H9 (cell line): ENCODE results near the gene SPATA46. TPM values are rescaled to one million over a fixed set of nuclear protein-coding genes. Genes with fewer than 3 reads are reported as not detected.

Experiments
- DNase-seq: peaks from one replicate; pipeline ENCODE4 v3.0.0-alpha.2; 2017
- H2AFZ ChIP-seq: one replicate; pipeline ENCODE4 v1.6.1; 2013; ENCODE audit warnings: mild to moderate bottlenecking, low read length, control low read depth, moderate library complexity
- H2AK5ac ChIP-seq: 2 replicates; pipeline ENCODE4 v1.6.1; 2013; ENCODE audit warnings: low read length, control low read depth, mixed read lengths; ENCODE audit not compliant: insufficient read length
- H2BK120ac ChIP-seq: one replicate; pipeline ENCODE4 v1.6.1; 2013; ENCODE audit warnings: low read depth, mild to moderate bottlenecking, low read length, control low read depth, inconsistent platforms; ENCODE audit not compliant: poor library complexity, severe bottlenecking
- H2BK12ac ChIP-seq: 2 replicates; pipeline ENCODE4 v1.6.1; 2013; ENCODE audit warnings: low read length, control low read depth, mixed read lengths, low read depth; ENCODE audit not compliant: insufficient read length
- H2BK15ac ChIP-seq: 2 replicates; pipeline ENCODE4 v1.6.1; 2013; ENCODE audit warnings: low read depth, low read length, control low read depth
- H2BK20ac ChIP-seq: one replicate; pipeline ENCODE4 v1.6.1; 2013; ENCODE audit warnings: low read depth, mild to moderate bottlenecking, low read length, control low read depth, inconsistent platforms; ENCODE audit not compliant: poor library complexity, severe bottlenecking
- H2BK5ac ChIP-seq: 2 replicates; pipeline ENCODE4 v1.6.1; 2013; ENCODE audit warnings: low read length, control low read depth, mixed read lengths; ENCODE audit not compliant: insufficient read length
- H3K14ac ChIP-seq: 2 replicates; pipeline ENCODE4 v1.6.1; 2013; ENCODE audit warnings: low read length, control low read depth; ENCODE audit not compliant: insufficient read depth
- H3K18ac ChIP-seq: 2 replicates; pipeline ENCODE4 v1.6.1; 2013; ENCODE audit warnings: low read depth, mild to moderate bottlenecking, mixed read lengths, low read length, control low read depth; ENCODE audit not compliant: insufficient read length
- H3K23ac ChIP-seq: 2 replicates; pipeline ENCODE4 v1.6.1; 2013; ENCODE audit warnings: low read length, control low read depth, mixed read lengths, low read depth; ENCODE audit not compliant: insufficient read length
- H3K23me2 ChIP-seq: 2 replicates; pipeline ENCODE4 v1.6.1; 2013; ENCODE audit warnings: low read depth, mild to moderate bottlenecking, mixed read lengths, low read length, control low read depth; ENCODE audit not compliant: insufficient read length, poor library complexity, severe bottlenecking
- H3K27ac ChIP-seq: 2 replicates; pipeline ENCODE4 v1.5.1; 2013; ENCODE audit warnings: low read length, control low read depth, mixed read lengths, low read depth; ENCODE audit not compliant: insufficient read length
- H3K27me3 ChIP-seq: 2 replicates; pipeline ENCODE4 v1.6.1; 2013; ENCODE audit warnings: low read length, control low read depth, inconsistent platforms; ENCODE audit not compliant: insufficient read depth
- H3K4ac ChIP-seq: 2 replicates; pipeline ENCODE4 v1.6.1; 2013; ENCODE audit warnings: low read depth, mild to moderate bottlenecking, control low read depth, inconsistent platforms, low read length, moderate library complexity
- H3K4me1 ChIP-seq: 2 replicates; pipeline ENCODE4 v1.6.1; 2013; ENCODE audit warnings: low read length, control low read depth, inconsistent platforms; ENCODE audit not compliant: insufficient read depth
- H3K4me2 ChIP-seq: 2 replicates; pipeline ENCODE4 v1.6.1; 2013; ENCODE audit warnings: low read length, control low read depth, mixed read lengths; ENCODE audit not compliant: insufficient read length, insufficient read depth
- H3K56ac ChIP-seq: 2 replicates; pipeline ENCODE4 v1.6.1; 2013; ENCODE audit warnings: low read depth, mild to moderate bottlenecking, mixed read lengths, low read length, control low read depth; ENCODE audit not compliant: insufficient read length
- H3K79me1 ChIP-seq: 2 replicates; pipeline ENCODE4 v1.6.1; 2013; ENCODE audit warnings: low read depth, mild to moderate bottlenecking, moderate library complexity, low read length, control low read depth, inconsistent platforms; ENCODE audit not compliant: insufficient read depth, poor library complexity, severe bottlenecking
- H3K79me2 ChIP-seq: 2 replicates; pipeline ENCODE4 v1.6.1; 2013; ENCODE audit warnings: low read length, control low read depth, inconsistent platforms; ENCODE audit not compliant: insufficient read depth
- H3K9ac ChIP-seq: 2 replicates; pipeline ENCODE4 v1.6.1; 2013; ENCODE audit warnings: low read length, control low read depth, mixed read lengths; ENCODE audit not compliant: insufficient read length; ENCODE audit errors: extremely low read depth
- H3K9me3 ChIP-seq: one replicate; pipeline ENCODE4 v1.6.1; 2013; ENCODE audit warnings: low read depth, low read length, inconsistent platforms; ENCODE audit not compliant: control insufficient read depth
- H3T11ph ChIP-seq: one replicate; pipeline ENCODE4 v1.6.1; 2013; ENCODE audit warnings: mild to moderate bottlenecking, low read length, control low read depth, inconsistent platforms
- H4K20me1 ChIP-seq: one replicate; pipeline ENCODE4 v1.6.1; 2013; ENCODE audit not compliant: control insufficient read depth, insufficient read length, insufficient read depth
- H4K5ac ChIP-seq: 2 replicates; pipeline ENCODE4 v1.6.1; 2013; ENCODE audit warnings: low read depth, mild to moderate bottlenecking, mixed read lengths, low read length, control low read depth; ENCODE audit not compliant: insufficient read length
- H4K8ac ChIP-seq: replicated peaks from 2 replicates; pipeline ENCODE4 v1.6.1; 2013; ENCODE audit warnings: low read length, control low read depth, mixed read lengths, low read depth; ENCODE audit not compliant: insufficient read length
- H4K91ac ChIP-seq: 2 replicates; pipeline ENCODE4 v1.6.1; 2013; ENCODE audit warnings: low read depth, mild to moderate bottlenecking, moderate library complexity, mixed read lengths, low read length, control low read depth; ENCODE audit not compliant: insufficient read length
- H3K27ac Mint-ChIP-seq, 3 experiments: 2 replicates in 2 of 3; 3 replicates in 1 of 3; pipeline ENCODE4 v1.8.0; 2020 to 2021; ENCODE audit warnings: mixed read lengths in 3 of 3, mild to moderate bottlenecking in 1 of 3, moderate library complexity in 1 of 3
- H3K27me3 Mint-ChIP-seq: 2 replicates; pipeline ENCODE4 v1.8.0; 2021; ENCODE audit warnings: low read depth, mild to moderate bottlenecking, moderate library complexity, mixed read lengths
- H3K36me3 Mint-ChIP-seq, 3 experiments: 2 replicates in 2 of 3; 3 replicates in 1 of 3; pipeline ENCODE4 v1.8.0; 2020 to 2021; ENCODE audit warnings: low read depth in 3 of 3, mixed read lengths in 3 of 3; ENCODE audit not compliant: insufficient read depth in 1 of 3
- H3K4me1 Mint-ChIP-seq, 2 experiments: 2 replicates each; pipeline ENCODE4 v1.8.0; 2020; ENCODE audit warnings: mixed read lengths in 2 of 2
- H3K4me3 Mint-ChIP-seq, 2 experiments: 2 replicates in 1 of 2; 3 replicates in 1 of 2; pipeline ENCODE4 v1.8.0; 2020 to 2021; ENCODE audit warnings: mild to moderate bottlenecking in 2 of 2, mixed read lengths in 2 of 2, moderate library complexity in 1 of 2
- H3K9me3 Mint-ChIP-seq, 2 experiments: 2 replicates in 1 of 2; 3 replicates in 1 of 2; pipeline ENCODE4 v1.8.0; 2020; ENCODE audit warnings: mild to moderate bottlenecking in 2 of 2, mixed read lengths in 2 of 2, moderate library complexity in 1 of 2
- WGBS: extraction: QIAGEN DNeasy Blood & Tissue Kit; methylation state at CpG from one replicate; pipeline ENCODE4 v1.1.7; 2013; ENCODE audit warnings: missing lambda C conversion rate, low lambda C conversion rate, mixed read lengths; ENCODE audit not compliant: insufficient read length; ENCODE audit errors: extremely low coverage; 5-methylcytosine and 5-hydroxymethylcytosine counted together
- total RNA-seq: library from RNA; stranded (reverse); gene quantifications from 2 replicates; pipeline ENCODE4 v1.2.1, GENCODE V29; 2021
- TF ChIP-seq, protein P1 (sequence below): fragments of 200-600 bp; sonication (generic); conservative IDR thresholded peaks from 3 replicates; pipeline ENCODE4 v1.8.0; 2021; ENCODE audit warnings: antibody characterized with exemption, mild to moderate bottlenecking

Gene SPATA46
- total RNA-seq, 1 experiment from 2014 or later = not detected

DNA sequence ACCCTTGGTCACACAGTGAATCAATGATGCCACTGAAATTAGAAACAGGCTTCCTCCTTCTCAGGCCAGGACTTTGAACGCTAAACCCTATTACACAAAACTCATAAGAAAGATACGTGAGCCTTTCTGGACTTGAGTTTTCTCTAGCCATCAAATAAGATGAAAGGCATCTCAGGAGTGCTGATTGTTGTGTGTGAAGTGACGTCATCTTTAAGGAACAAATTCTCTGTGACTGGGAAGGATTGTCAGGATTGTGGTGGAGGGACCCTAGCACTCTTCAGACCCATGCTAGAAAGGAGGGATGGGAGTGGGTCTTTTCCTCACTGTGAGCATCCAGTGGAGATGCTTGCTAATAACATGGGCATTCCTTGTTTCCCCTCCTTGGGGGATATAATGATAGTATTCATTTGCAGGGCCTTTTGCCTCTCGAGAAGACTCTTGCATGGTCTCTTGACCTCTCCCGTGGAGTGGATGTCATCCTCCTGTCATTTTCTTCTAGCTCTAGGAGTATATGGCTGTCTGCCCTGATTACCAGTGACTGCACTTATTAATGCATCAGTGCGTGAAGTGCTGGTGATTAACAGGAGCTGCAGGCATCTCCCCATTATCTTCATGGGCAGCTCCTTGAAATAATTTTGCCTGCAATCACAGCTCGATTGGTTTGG lies 39.9 kb downstream of the SPATA46 start:
- Mint-ChIP-seq H3K27ac (no peak overlapping the region), H3K4me3 (no peak overlapping the region), H3K9me3 (no peaks in the 10 kb centered on the region; a peak in 1 of 5 replicates), H3K36me3 (no peaks in the 10 kb centered on the region; a peak in 1 of 7 replicates), H3K4me1 (peaks cover 13 to 14% of the 10 kb centered on the region in 2 experiments), H3K27me3 (no peaks in the 10 kb centered on the region)
- Histone ChIP-seq H2BK20ac (no peak overlapping the region), H3K79me2 (no peaks in the 10 kb centered on the region), H3K79me1 (no peaks in the 10 kb centered on the region), H2AFZ (no peak overlapping the region), H3K56ac (no peak overlapping the region), H3K23me2 (no peaks in the 10 kb centered on the region), H4K8ac (no peak overlapping the region), H3K4me2 (no peak overlapping the region), H2BK120ac (no peak overlapping the region), H3K27ac (no peak overlapping the region), H3K18ac (no peak overlapping the region), H2BK5ac (no peak overlapping the region), H3K9me3 (no peaks in the 10 kb centered on the region), H2BK12ac (no peak overlapping the region), H3K9ac (no peak overlapping the region), H3T11ph (no peak overlapping the region), H4K91ac (no peak overlapping the region), H3K4me1 (peaks cover 4% of the 10 kb centered on the region; the same call in 1 of the 2 replicates), H4K20me1 (no peaks in the 10 kb centered on the region), H4K5ac (no peak overlapping the region), H3K23ac (no peak overlapping the region), H2AK5ac (no peak overlapping the region), H3K27me3 (no peaks in the 10 kb centered on the region), H3K14ac (no peak overlapping the region), H3K4ac (no peak overlapping the region), H2BK15ac (no peak overlapping the region)
- DNase-seq = no peak
- TF ChIP-seq, protein P1, sequence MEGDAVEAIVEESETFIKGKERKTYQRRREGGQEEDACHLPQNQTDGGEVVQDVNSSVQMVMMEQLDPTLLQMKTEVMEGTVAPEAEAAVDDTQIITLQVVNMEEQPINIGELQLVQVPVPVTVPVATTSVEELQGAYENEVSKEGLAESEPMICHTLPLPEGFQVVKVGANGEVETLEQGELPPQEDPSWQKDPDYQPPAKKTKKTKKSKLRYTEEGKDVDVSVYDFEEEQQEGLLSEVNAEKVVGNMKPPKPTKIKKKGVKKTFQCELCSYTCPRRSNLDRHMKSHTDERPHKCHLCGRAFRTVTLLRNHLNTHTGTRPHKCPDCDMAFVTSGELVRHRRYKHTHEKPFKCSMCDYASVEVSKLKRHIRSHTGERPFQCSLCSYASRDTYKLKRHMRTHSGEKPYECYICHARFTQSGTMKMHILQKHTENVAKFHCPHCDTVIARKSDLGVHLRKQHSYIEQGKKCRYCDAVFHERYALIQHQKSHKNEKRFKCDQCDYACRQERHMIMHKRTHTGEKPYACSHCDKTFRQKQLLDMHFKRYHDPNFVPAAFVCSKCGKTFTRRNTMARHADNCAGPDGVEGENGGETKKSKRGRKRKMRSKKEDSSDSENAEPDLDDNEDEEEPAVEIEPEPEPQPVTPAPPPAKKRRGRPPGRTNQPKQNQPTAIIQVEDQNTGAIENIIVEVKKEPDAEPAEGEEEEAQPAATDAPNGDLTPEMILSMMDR = no peak
- no CpG with 5 or more reads among the region's 7 CpGs for WGBS
